B cell (primary cell): ENCODE data around the gene KLHL6. TPM values are rescaled to one million over a fixed set of nuclear protein-coding genes. Genes with fewer than 3 reads are reported as not detected.

Source experiments
- ATAC-seq: fragments of 200-7000 bp; cut with Tn5 transposase; one replicate; pipeline ENCODE4 v1.10.0; 2021; ENCODE audit warnings: low read depth, mild to moderate bottlenecking, moderate number of reproducible peaks, moderate library complexity
- CTCF ChIA-PET: fragments of 350-600 bp; sonication (Branson Sonifier 250); formaldehyde crosslinking; loops from one replicate; lab custom pipeline; 2021; ENCODE audit warnings: antibody characterized with exemption, inconsistent platforms; lab: Charles Lee
- POLR2A ChIA-PET: fragments of 350-600 bp; sonication (Branson Sonifier 250); formaldehyde crosslinking; loops from one replicate; lab custom pipeline; 2021; ENCODE audit warnings: antibody characterized with exemption; lab: Charles Lee
- DNase-seq: peaks from one replicate; pipeline ENCODE4 v3.0.0; 2013
- H2AFZ ChIP-seq: 2 replicates; pipeline ENCODE4 v1.6.1; 2012; ENCODE audit warnings: mild to moderate bottlenecking, low read depth, low read length; ENCODE audit not compliant: insufficient read depth, poor library complexity, severe bottlenecking
- H3K27ac ChIP-seq, 2 donors: 1 replicate in 1 of 2; 2 replicates in 1 of 2; pipeline ENCODE4 v1.5.1; 2012 to 2013; ENCODE audit warnings: low read length in 2 of 2, mild to moderate bottlenecking in 2 of 2, moderate library complexity in 1 of 2
- H3K27me3 ChIP-seq, 4 experiments: fragments of 200-600 bp in 1 of 4; sonication (generic) in 1 of 4; replicated peaks in 1 of 4; 1 replicate in 2 of 4; 2 replicates in 2 of 4; pipeline versions ENCODE4 v1.6.1 to v1.7.0; 2013 to 2016; ENCODE audit warnings: low read length in 3 of 4, mild to moderate bottlenecking in 2 of 4, mixed read lengths in 1 of 4, moderate library complexity in 1 of 4; ENCODE audit not compliant: insufficient read depth in 4 of 4, control insufficient read depth in 3 of 4; ENCODE audit errors: control extremely low read depth in 1 of 4
- H3K36me3 ChIP-seq, 2 experiments: replicated peaks in 1 of 2; 1 replicate in 1 of 2; 2 replicates in 1 of 2; pipeline versions ENCODE4 v1.6.1 to v1.7.1; 2013; ENCODE audit warnings: low read length in 1 of 2; ENCODE audit not compliant: insufficient read depth in 2 of 2, control insufficient read depth in 1 of 2; ENCODE audit errors: control extremely low read depth in 1 of 2, extremely low read depth in 1 of 2
- H3K4me1 ChIP-seq, 2 donors: fragments of 200-600 bp in 1 of 2; sonication (generic) in 1 of 2; 1 replicate in 1 of 2; 2 replicates in 1 of 2; pipeline versions ENCODE4 v1.5.1 to v1.6.1; 2013 to 2017; ENCODE audit warnings: low read length in 2 of 2; ENCODE audit not compliant: control insufficient read depth in 2 of 2, insufficient read depth in 2 of 2
- H3K4me2 ChIP-seq: replicated peaks from 2 replicates; pipeline ENCODE3; 2012; ENCODE audit warnings: mild to moderate bottlenecking, low read depth, low read length; ENCODE audit not compliant: poor library complexity, severe bottlenecking
- H3K4me3 ChIP-seq, 5 experiments: fragments of 200-600 bp in 1 of 5; sonication (generic) in 1 of 5; 1 replicate in 3 of 5; 2 replicates in 2 of 5; pipeline versions ENCODE4 v1.5.1 to v1.7.0; 2011 to 2016; ENCODE audit warnings: low read length in 4 of 5, mild to moderate bottlenecking in 4 of 5, low read depth in 2 of 5, control low read depth in 1 of 5, moderate library complexity in 1 of 5; ENCODE audit not compliant: insufficient read depth in 1 of 5; ENCODE audit errors: control extremely low read depth in 1 of 5, extremely low read depth in 1 of 5
- H3K79me2 ChIP-seq: fragments of 200-600 bp; sonication (generic); one replicate; pipeline ENCODE4 v1.6.0; 2016; ENCODE audit warnings: low read length; ENCODE audit not compliant: control insufficient read depth, insufficient read depth
- H3K9ac ChIP-seq: fragments of 200-600 bp; sonication (generic); 2 replicates; pipeline ENCODE4 v1.6.1; 2017; ENCODE audit warnings: mild to moderate bottlenecking, low read length, moderate library complexity
- H3K9me3 ChIP-seq, 3 donors: one replicate each; pipeline versions ENCODE4 v1.6.1 to v1.7.1; 2013; ENCODE audit warnings: low read length in 2 of 3; ENCODE audit not compliant: control insufficient read depth in 2 of 3, insufficient read depth in 1 of 3; ENCODE audit errors: control extremely low read depth in 1 of 3
- H4K20me1 ChIP-seq: 2 replicates; pipeline ENCODE4 v1.6.0; 2012; ENCODE audit warnings: mild to moderate bottlenecking, low read length; ENCODE audit not compliant: insufficient read depth, control insufficient read depth, poor library complexity, severe bottlenecking
- H3K27ac Mint-ChIP-seq: one replicate; pipeline ENCODE4 v1.8.0; 2021; ENCODE audit warnings: mixed read lengths
- H3K27me3 Mint-ChIP-seq: one replicate; pipeline ENCODE4 v1.8.0; 2021; ENCODE audit warnings: mixed read lengths
- H3K4me1 Mint-ChIP-seq: one replicate; pipeline ENCODE4 v1.8.0; 2021; ENCODE audit warnings: mixed read lengths
- H3K4me3 Mint-ChIP-seq: one replicate; pipeline ENCODE4 v1.8.0; 2021; ENCODE audit warnings: mixed read lengths
- H3K9me3 Mint-ChIP-seq: one replicate; pipeline ENCODE4 v1.8.0; 2022; ENCODE audit warnings: mixed read lengths; ENCODE audit not compliant: insufficient read depth
- EZH2 ChIP-seq: IDR thresholded peaks from 2 replicates; pipeline ENCODE4 v1.6.1; 2012; ENCODE audit warnings: borderline replicate concordance, low read depth, mild to moderate bottlenecking, moderate library complexity, low read length; ENCODE audit not compliant: insufficient read depth, poor library complexity, severe bottlenecking
- WGBS: methylation state at CpG from one replicate; pipeline ENCODE4 v1.1.5; 2013; ENCODE audit warnings: missing lambda C conversion rate; ENCODE audit not compliant: insufficient coverage; 5-methylcytosine and 5-hydroxymethylcytosine counted together
- intact Hi-C: fragments of 100-400 bp; cut with micrococcal nuclease; formaldehyde crosslinking; loops from one replicate; pipeline ENCODE4 v1.10.0; 2022
- polyA plus RNA-seq: library from polyadenylated mRNA; depleted of rRNA; stranded (reverse); fragments of >200 nt; gene quantifications from 2 replicates; pipeline ENCODE4 v1.2.3, GENCODE V29; 2012
- total RNA-seq, 2 donors: library from RNA; stranded (reverse); fragments of 120-200 nt in 1 of 2; gene quantifications; 1 replicate in 1 of 2; 2 replicates in 1 of 2; pipeline versions ENCODE4 v1.2.3 to v1.2.4, GENCODE V29; 2013 to 2022
- TF ChIP-seq, protein P1 (sequence below): fragments of 200-600 bp; IDR thresholded peaks from one replicate; pipeline ENCODE4 v1.8.0; 2022; ENCODE audit warnings: antibody characterized with exemption, mild to moderate bottlenecking

The KLHL6 gene
- total and polyA plus RNA-seq, 2 donors (not counting 1 experiment from before 2014, with no cell fraction given) = 29.6 to 69.7 TPM

- WGBS = 100% methylated on average over 3 of the region's 3 CpGs
- TF ChIP-seq EZH2 = no peak
- TF ChIP-seq, protein P1, sequence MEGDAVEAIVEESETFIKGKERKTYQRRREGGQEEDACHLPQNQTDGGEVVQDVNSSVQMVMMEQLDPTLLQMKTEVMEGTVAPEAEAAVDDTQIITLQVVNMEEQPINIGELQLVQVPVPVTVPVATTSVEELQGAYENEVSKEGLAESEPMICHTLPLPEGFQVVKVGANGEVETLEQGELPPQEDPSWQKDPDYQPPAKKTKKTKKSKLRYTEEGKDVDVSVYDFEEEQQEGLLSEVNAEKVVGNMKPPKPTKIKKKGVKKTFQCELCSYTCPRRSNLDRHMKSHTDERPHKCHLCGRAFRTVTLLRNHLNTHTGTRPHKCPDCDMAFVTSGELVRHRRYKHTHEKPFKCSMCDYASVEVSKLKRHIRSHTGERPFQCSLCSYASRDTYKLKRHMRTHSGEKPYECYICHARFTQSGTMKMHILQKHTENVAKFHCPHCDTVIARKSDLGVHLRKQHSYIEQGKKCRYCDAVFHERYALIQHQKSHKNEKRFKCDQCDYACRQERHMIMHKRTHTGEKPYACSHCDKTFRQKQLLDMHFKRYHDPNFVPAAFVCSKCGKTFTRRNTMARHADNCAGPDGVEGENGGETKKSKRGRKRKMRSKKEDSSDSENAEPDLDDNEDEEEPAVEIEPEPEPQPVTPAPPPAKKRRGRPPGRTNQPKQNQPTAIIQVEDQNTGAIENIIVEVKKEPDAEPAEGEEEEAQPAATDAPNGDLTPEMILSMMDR = no peak
- intact Hi-C loops = no loop called here
- no peaks in the 10 kb centered on the region for H3K27me3 Mint-ChIP-seq
- DNase-seq = no peak
- peaks cover 2 to 42% of the 10 kb centered on the region in 2 experiments for H3K36me3 ChIP-seq
- H3K27ac Mint-ChIP-seq = peak overlapping the region; percentile 54
- no peak overlapping the region for H3K27ac ChIP-seq
- H2AFZ ChIP-seq = no peak overlapping the region
- no peaks in the 10 kb centered on the region for H4K20me1 ChIP-seq
- H3K9me3 ChIP-seq = peaks cover 0 to 7% (median 0%) of the 10 kb centered on the region in 3 donors
- POLR2A ChIA-PET = no interaction called here
- no peaks in the 10 kb centered on the region for H3K9me3 Mint-ChIP-seq
- no peak overlapping the region for H3K4me2 ChIP-seq
- peaks cover 16% of the 10 kb centered on the region for H3K4me1 Mint-ChIP-seq
- H3K4me3 ChIP-seq = no peak overlapping the region
- H3K9ac ChIP-seq = no peak overlapping the region
- H3K27me3 ChIP-seq = no peaks in the 10 kb centered on the region
- no peaks in the 10 kb centered on the region for H3K79me2 ChIP-seq
- no peak overlapping the region for H3K4me3 Mint-ChIP-seq
- CTCF ChIA-PET = interaction anchor here (1.4 to 4.7 kb wide), 5 partner anchors 9 to 279 kb away, joined by 3 to 21 read pairs (median 9); no protein-coding TSS in a partner anchor
- peaks cover 0 to 6% of the 10 kb centered on the region in 2 donors for H3K4me1 ChIP-seq
- no peak for ATAC-seq
These were observed 67.2 kb downstream of the KLHL6 start for GRCh38 chr3:183488343-183488742.

GRCh38 chr3:183487896-183488295 lies 67.6 kb downstream of the KLHL6 start:
- H3K79me2 ChIP-seq = no peaks in the 10 kb centered on the region
- CTCF ChIA-PET = interaction anchor here (1.4 to 4.7 kb wide), 5 partner anchors 8 to 279 kb away, joined by 3 to 21 read pairs (median 9); no protein-coding TSS in a partner anchor
- H3K4me2 ChIP-seq = no peak overlapping the region
- POLR2A ChIA-PET = no interaction called here
- H3K27me3 Mint-ChIP-seq = no peaks in the 10 kb centered on the region
- no peaks in the 10 kb centered on the region for H3K9me3 Mint-ChIP-seq
- no peaks in the 10 kb centered on the region for H4K20me1 ChIP-seq
- ATAC-seq (no peak), DNase-seq (no peak)
- H3K4me1 Mint-ChIP-seq = peaks cover 16% of the 10 kb centered on the region
- no peak overlapping the region for H3K4me3 ChIP-seq
- H3K4me3 Mint-ChIP-seq = no peak overlapping the region
- H3K9me3 ChIP-seq = peaks cover 0 to 7% (median 0%) of the 10 kb centered on the region in 3 donors
- H3K9ac ChIP-seq = no peak overlapping the region
- H3K4me1 ChIP-seq = peaks cover 0 to 6% of the 10 kb centered on the region in 2 donors
- H2AFZ ChIP-seq = no peak overlapping the region
- 100% methylated on average over 4 of the region's 6 CpGs for WGBS
- intact Hi-C loops = no loop called here
- H3K36me3 ChIP-seq = peaks cover 2 to 38% of the 10 kb centered on the region in 2 experiments
- no peak overlapping the region for H3K27ac ChIP-seq
- H3K27ac Mint-ChIP-seq = peak overlapping the region; percentile 54
- H3K27me3 ChIP-seq = no peaks in the 10 kb centered on the region
- TF ChIP-seq EZH2 = no peak
- TF ChIP-seq, protein P1 = no peak
